B cell (primary cell): Measurements from ENCODE around the gene MRPL14. TPM values are rescaled to one million over a fixed set of nuclear protein-coding genes. Genes with fewer than 3 reads are reported as not detected.

Experiments used
- ATAC-seq: fragments of 200-7000 bp; cut with Tn5 transposase; one replicate; pipeline ENCODE4 v1.10.0; 2021; ENCODE audit warnings: low read depth, mild to moderate bottlenecking, moderate number of reproducible peaks, moderate library complexity
- CTCF ChIA-PET: fragments of 350-600 bp; sonication (Branson Sonifier 250); formaldehyde crosslinking; loops from one replicate; lab custom pipeline; 2021; ENCODE audit warnings: antibody characterized with exemption, inconsistent platforms; lab: Charles Lee
- POLR2A ChIA-PET: fragments of 350-600 bp; sonication (Branson Sonifier 250); formaldehyde crosslinking; loops from one replicate; lab custom pipeline; 2021; ENCODE audit warnings: antibody characterized with exemption; lab: Charles Lee
- DNase-seq: peaks from one replicate; pipeline ENCODE4 v3.0.0; 2013
- H2AFZ ChIP-seq: 2 replicates; pipeline ENCODE4 v1.6.1; 2012; ENCODE audit warnings: mild to moderate bottlenecking, low read depth, low read length; ENCODE audit not compliant: insufficient read depth, poor library complexity, severe bottlenecking
- H3K27ac ChIP-seq, 2 donors: 1 replicate in 1 of 2; 2 replicates in 1 of 2; pipeline ENCODE4 v1.5.1; 2012 to 2013; ENCODE audit warnings: low read length in 2 of 2, mild to moderate bottlenecking in 2 of 2, moderate library complexity in 1 of 2
- H3K27me3 ChIP-seq, 4 experiments: fragments of 200-600 bp in 1 of 4; sonication (generic) in 1 of 4; replicated peaks in 1 of 4; 1 replicate in 2 of 4; 2 replicates in 2 of 4; pipeline versions ENCODE4 v1.6.1 to v1.7.0; 2013 to 2016; ENCODE audit warnings: low read length in 3 of 4, mild to moderate bottlenecking in 2 of 4, mixed read lengths in 1 of 4, moderate library complexity in 1 of 4; ENCODE audit not compliant: insufficient read depth in 4 of 4, control insufficient read depth in 3 of 4; ENCODE audit errors: control extremely low read depth in 1 of 4
- H3K36me3 ChIP-seq, 2 experiments: replicated peaks in 1 of 2; 1 replicate in 1 of 2; 2 replicates in 1 of 2; pipeline versions ENCODE4 v1.6.1 to v1.7.1; 2013; ENCODE audit warnings: low read length in 1 of 2; ENCODE audit not compliant: insufficient read depth in 2 of 2, control insufficient read depth in 1 of 2; ENCODE audit errors: control extremely low read depth in 1 of 2, extremely low read depth in 1 of 2
- H3K4me1 ChIP-seq, 2 donors: fragments of 200-600 bp in 1 of 2; sonication (generic) in 1 of 2; 1 replicate in 1 of 2; 2 replicates in 1 of 2; pipeline versions ENCODE4 v1.5.1 to v1.6.1; 2013 to 2017; ENCODE audit warnings: low read length in 2 of 2; ENCODE audit not compliant: control insufficient read depth in 2 of 2, insufficient read depth in 2 of 2
- H3K4me2 ChIP-seq: replicated peaks from 2 replicates; pipeline ENCODE3; 2012; ENCODE audit warnings: mild to moderate bottlenecking, low read depth, low read length; ENCODE audit not compliant: poor library complexity, severe bottlenecking
- H3K4me3 ChIP-seq, 5 experiments: fragments of 200-600 bp in 1 of 5; sonication (generic) in 1 of 5; 1 replicate in 3 of 5; 2 replicates in 2 of 5; pipeline versions ENCODE4 v1.5.1 to v1.7.0; 2011 to 2016; ENCODE audit warnings: low read length in 4 of 5, mild to moderate bottlenecking in 4 of 5, low read depth in 2 of 5, control low read depth in 1 of 5, moderate library complexity in 1 of 5; ENCODE audit not compliant: insufficient read depth in 1 of 5; ENCODE audit errors: control extremely low read depth in 1 of 5, extremely low read depth in 1 of 5
- H3K79me2 ChIP-seq: fragments of 200-600 bp; sonication (generic); one replicate; pipeline ENCODE4 v1.6.0; 2016; ENCODE audit warnings: low read length; ENCODE audit not compliant: control insufficient read depth, insufficient read depth
- H3K9ac ChIP-seq: fragments of 200-600 bp; sonication (generic); 2 replicates; pipeline ENCODE4 v1.6.1; 2017; ENCODE audit warnings: mild to moderate bottlenecking, low read length, moderate library complexity
- H3K9me3 ChIP-seq, 3 donors: one replicate each; pipeline versions ENCODE4 v1.6.1 to v1.7.1; 2013; ENCODE audit warnings: low read length in 2 of 3; ENCODE audit not compliant: control insufficient read depth in 2 of 3, insufficient read depth in 1 of 3; ENCODE audit errors: control extremely low read depth in 1 of 3
- H4K20me1 ChIP-seq: 2 replicates; pipeline ENCODE4 v1.6.0; 2012; ENCODE audit warnings: mild to moderate bottlenecking, low read length; ENCODE audit not compliant: insufficient read depth, control insufficient read depth, poor library complexity, severe bottlenecking
- H3K27ac Mint-ChIP-seq: one replicate; pipeline ENCODE4 v1.8.0; 2021; ENCODE audit warnings: mixed read lengths
- H3K27me3 Mint-ChIP-seq: one replicate; pipeline ENCODE4 v1.8.0; 2021; ENCODE audit warnings: mixed read lengths
- H3K4me1 Mint-ChIP-seq: one replicate; pipeline ENCODE4 v1.8.0; 2021; ENCODE audit warnings: mixed read lengths
- H3K4me3 Mint-ChIP-seq: one replicate; pipeline ENCODE4 v1.8.0; 2021; ENCODE audit warnings: mixed read lengths
- H3K9me3 Mint-ChIP-seq: one replicate; pipeline ENCODE4 v1.8.0; 2022; ENCODE audit warnings: mixed read lengths; ENCODE audit not compliant: insufficient read depth
- EZH2 ChIP-seq: IDR thresholded peaks from 2 replicates; pipeline ENCODE4 v1.6.1; 2012; ENCODE audit warnings: borderline replicate concordance, low read depth, mild to moderate bottlenecking, moderate library complexity, low read length; ENCODE audit not compliant: insufficient read depth, poor library complexity, severe bottlenecking
- WGBS: methylation state at CpG from one replicate; pipeline ENCODE4 v1.1.5; 2013; ENCODE audit warnings: missing lambda C conversion rate; ENCODE audit not compliant: insufficient coverage; 5-methylcytosine and 5-hydroxymethylcytosine counted together
- intact Hi-C: fragments of 100-400 bp; cut with micrococcal nuclease; formaldehyde crosslinking; loops from one replicate; pipeline ENCODE4 v1.10.0; 2022
- polyA plus RNA-seq: library from polyadenylated mRNA; depleted of rRNA; stranded (reverse); fragments of >200 nt; gene quantifications from 2 replicates; pipeline ENCODE4 v1.2.3, GENCODE V29; 2012
- total RNA-seq, 2 donors: library from RNA; stranded (reverse); fragments of 120-200 nt in 1 of 2; gene quantifications; 1 replicate in 1 of 2; 2 replicates in 1 of 2; pipeline versions ENCODE4 v1.2.3 to v1.2.4, GENCODE V29; 2013 to 2022
- TF ChIP-seq, protein P1 (sequence below): fragments of 200-600 bp; IDR thresholded peaks from one replicate; pipeline ENCODE4 v1.8.0; 2022; ENCODE audit warnings: antibody characterized with exemption, mild to moderate bottlenecking

MRPL14 gene
- total and polyA plus RNA-seq, 2 donors (not counting 1 experiment from before 2014, with no cell fraction given): 16.7 to 23.5 TPM

DNA sequence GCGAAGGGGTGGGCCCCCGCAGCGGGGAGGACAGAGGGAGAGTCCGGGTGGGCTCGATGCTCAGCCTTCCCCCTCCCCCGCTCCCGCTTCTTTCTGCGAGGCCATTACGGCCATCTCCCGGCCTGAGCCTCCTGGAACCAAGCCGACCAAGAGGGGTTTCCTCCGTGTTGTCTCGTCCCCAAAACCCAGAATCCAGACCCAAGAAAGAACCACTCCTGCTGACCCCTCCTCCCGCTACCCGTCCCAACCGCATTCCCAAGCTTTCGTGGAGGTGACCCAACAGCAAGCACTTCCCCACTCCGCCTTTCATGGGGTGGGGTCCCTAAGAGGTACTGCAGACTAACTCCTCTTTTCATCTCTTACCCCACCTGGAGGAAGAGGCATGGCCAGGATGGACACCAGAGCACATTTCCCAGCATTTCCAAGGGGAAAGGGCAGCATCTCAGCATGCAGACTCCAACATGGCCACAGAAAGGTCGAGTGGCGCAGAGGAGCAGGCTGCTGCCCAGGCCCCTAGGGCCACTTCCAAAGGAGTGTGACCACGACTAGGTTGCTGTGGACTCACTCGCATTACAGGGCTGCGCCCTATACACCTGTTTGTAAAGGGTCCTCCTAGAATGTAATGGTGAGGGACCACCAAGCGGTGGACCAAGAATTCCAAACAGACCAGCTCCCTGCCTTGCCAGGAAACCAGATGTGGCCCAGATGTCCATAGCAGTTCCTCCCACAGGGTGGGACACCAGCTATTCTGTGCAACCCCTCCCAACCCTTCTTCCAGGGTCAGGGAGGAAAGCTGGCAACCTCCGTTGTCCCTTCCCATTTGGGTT lies 53.4 kb downstream of the MRPL14 start:
- ATAC-seq (no peak), DNase-seq (peak; percentile 42)
- Mint-ChIP-seq H3K9me3 (no peaks in the 10 kb centered on the region), H3K27ac (no peak overlapping the region), H3K27me3 (peaks cover 50% of the 10 kb centered on the region), H3K4me3 (peak overlapping the region; percentile 95), H3K4me1 (peaks cover 17% of the 10 kb centered on the region)
- H3K4me2 ChIP-seq: peak overlapping the region; percentile 81
- intact Hi-C loops: loop anchor here (1.0 to 5.0 kb wide), 4 partner anchors 72 to 407 kb away; no protein-coding TSS in a partner anchor
- ChIA-PET CTCF (interaction anchor here (0.5 to 9.1 kb wide), 14 partner anchors 9 to 503 kb away, joined by 3 to 128 read pairs (median 4); partner anchors contain the start of gene VEGFA), POLR2A (interaction anchor here (0.6 kb wide), 1 partner anchor 271 kb away, joined by 6 read pairs; no protein-coding TSS in a partner anchor)
- peaks cover 0 to 3% (median 0%) of the 10 kb centered on the region in 3 donors for H3K9me3 ChIP-seq
- H3K4me3 ChIP-seq: peak overlapping the region in 4 of 5 experiments; percentile 57 to 69 (median 60)
- TF ChIP-seq EZH2: no peak
- TF ChIP-seq, protein P1, sequence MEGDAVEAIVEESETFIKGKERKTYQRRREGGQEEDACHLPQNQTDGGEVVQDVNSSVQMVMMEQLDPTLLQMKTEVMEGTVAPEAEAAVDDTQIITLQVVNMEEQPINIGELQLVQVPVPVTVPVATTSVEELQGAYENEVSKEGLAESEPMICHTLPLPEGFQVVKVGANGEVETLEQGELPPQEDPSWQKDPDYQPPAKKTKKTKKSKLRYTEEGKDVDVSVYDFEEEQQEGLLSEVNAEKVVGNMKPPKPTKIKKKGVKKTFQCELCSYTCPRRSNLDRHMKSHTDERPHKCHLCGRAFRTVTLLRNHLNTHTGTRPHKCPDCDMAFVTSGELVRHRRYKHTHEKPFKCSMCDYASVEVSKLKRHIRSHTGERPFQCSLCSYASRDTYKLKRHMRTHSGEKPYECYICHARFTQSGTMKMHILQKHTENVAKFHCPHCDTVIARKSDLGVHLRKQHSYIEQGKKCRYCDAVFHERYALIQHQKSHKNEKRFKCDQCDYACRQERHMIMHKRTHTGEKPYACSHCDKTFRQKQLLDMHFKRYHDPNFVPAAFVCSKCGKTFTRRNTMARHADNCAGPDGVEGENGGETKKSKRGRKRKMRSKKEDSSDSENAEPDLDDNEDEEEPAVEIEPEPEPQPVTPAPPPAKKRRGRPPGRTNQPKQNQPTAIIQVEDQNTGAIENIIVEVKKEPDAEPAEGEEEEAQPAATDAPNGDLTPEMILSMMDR: no peak
- H3K36me3 ChIP-seq: no peaks in the 10 kb centered on the region
- H3K4me1 ChIP-seq: peaks cover 19 to 24% of the 10 kb centered on the region in 2 donors
- peak overlapping the region; percentile 61 for H3K9ac ChIP-seq
- no peak overlapping the region for H3K27ac ChIP-seq
- no peaks in the 10 kb centered on the region for H3K79me2 ChIP-seq
- H3K27me3 ChIP-seq: peaks cover 0 to 47% (median 16%) of the 10 kb centered on the region in 4 experiments
- 27% methylated on average over 22 of the region's 25 CpGs for WGBS
- H2AFZ ChIP-seq: peak overlapping the region; percentile 80
- H4K20me1 ChIP-seq: no peaks in the 10 kb centered on the region
